HepG2 (cell line): ENCODE results near the gene FTL.

Source experiments
- ARID5B ChIP-seq: IDR thresholded peaks from 2 replicates; pipeline ENCODE4 v1.4.0; 2020; ENCODE audit warnings: mild to moderate bottlenecking, missing genetic modification reagents
- FOXM1 ChIP-seq: sonication (generic); formaldehyde crosslinking; IDR thresholded peaks from 2 replicates; pipeline ENCODE4 v1.5.0; 2020; ENCODE audit warnings: missing genetic modification reagents
- RAD21 ChIP-seq: fragments of 450-650 bp; formaldehyde crosslinking; IDR thresholded peaks from 2 replicates; pipeline ENCODE4 v1.5.0; 2020; ENCODE audit warnings: mild to moderate bottlenecking
- TEAD2 ChIP-seq: sonication (generic); formaldehyde crosslinking; IDR thresholded peaks from 2 replicates; pipeline ENCODE4 v1.9.0; 2021; ENCODE audit warnings: missing genetic modification reagents
- ZNF121 ChIP-seq: sonication (generic); formaldehyde crosslinking; IDR thresholded peaks from 2 replicates; pipeline ENCODE4 v1.5.0; 2020; ENCODE audit warnings: mild to moderate bottlenecking, missing genetic modification reagents

- TF ChIP-seq ZNF121 (CRISPR knock-in tag): no peak
- peak; percentile 71 for TF ChIP-seq RAD21 (CRISPR knock-in tag)
- no peak for TF ChIP-seq FOXM1 (CRISPR knock-in tag)
- TF ChIP-seq TEAD2 (CRISPR knock-in tag): no peak
- peak; percentile 79 for TF ChIP-seq ARID5B
Measured at GRCh38 chr19:48954595-48955307, 10.4 kb upstream of the FTL start, which contains the start of gene BAX.
